ENCODE results near the gene KRT20.

KRT20 gene

DNA sequence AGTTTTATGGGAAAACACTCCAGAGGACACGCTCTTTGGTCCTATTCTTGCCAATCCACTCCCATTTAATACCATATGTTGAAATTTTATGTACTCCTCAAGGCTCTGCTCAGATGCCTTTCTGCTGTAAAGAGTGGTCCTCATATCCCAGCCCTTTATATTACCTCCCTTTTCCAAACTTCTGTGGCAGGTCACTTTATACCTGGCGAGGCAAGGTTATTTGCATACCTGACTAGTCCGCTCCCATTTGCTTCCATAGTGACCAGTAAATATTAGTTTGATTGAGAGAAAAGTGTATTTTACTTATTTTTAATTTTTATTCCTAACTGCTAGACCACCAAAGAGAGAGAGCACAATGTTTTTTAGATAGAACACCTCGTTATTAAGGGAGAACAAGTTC is 35.3 kb downstream of the KRT20 start:
- no peak for DNase-seq

- DNase-seq: no peak
Measured at GRCh38 chr17:40848583-40849235, 36.3 kb downstream of the KRT20 start.

GRCh38 chr17:40846515-40847144 is 38.4 kb downstream of the KRT20 start:
- DNase-seq: no peak

DNA sequence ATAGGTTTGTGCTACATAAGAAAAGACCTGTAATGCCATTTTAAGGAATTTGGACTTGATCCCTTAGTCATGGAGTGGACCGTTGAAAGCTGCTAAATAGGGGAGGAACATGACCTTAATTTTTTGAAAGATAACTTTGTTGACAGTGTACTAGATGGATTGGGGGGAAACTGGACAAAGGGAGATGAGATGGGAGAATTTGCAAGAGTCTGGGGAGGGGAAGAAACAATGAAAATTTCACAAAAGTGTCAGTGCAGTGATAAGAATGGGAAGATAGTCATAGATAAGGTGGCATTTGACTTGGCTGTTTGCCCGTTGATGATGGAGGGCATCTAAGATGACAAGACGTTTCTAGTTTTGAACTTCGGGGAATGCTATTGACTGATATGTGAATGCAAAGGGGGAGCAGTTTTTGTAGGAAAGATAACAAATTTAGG is 40.4 kb downstream of the KRT20 start:
- DNase-seq: no peak

GRCh38 chr17:40843242-40843641 is 41.8 kb downstream of the KRT20 start:
- no peak for DNase-seq

DNA sequence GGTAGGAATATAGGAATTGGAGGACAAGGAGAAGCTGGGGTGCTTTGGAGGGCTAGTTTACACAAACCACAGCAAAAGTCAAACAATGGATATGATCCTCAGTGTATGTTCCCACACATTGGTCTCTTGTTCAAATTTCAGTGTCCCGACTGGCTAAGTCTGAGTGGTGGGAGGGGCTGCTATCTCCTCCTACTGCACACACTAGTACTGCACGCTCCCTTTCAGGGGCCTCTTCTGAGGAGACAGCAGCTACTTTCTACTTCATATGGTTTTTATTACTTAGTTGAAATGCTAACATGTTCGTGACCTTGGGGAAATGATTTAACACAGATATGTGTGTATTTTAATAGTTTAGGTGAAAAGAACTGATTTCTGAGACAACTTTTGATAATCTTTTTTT is 43.8 kb downstream of the KRT20 start:
- no peak for DNase-seq

- DNase-seq: no peak
Measured at GRCh38 chr17:40839194-40839593, 45.8 kb downstream of the KRT20 start.

DNA sequence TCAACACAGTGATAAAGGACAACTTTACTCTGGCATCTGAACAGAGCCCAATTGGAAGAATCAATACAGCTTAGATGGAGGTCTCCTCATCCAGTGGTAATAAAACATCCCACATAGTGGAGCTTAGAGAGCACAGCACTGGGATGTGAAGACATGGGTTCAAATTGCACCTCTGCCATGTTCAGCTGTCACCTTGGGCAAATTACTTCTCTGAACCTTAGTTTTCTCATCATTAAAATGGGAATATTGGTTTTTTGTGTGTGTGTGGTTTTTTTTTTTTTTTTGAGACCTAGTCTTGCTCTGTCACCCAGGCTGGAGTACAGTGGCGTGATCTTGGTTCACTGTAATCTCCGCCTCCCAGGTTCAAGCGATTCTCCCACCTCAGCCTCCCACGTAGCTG is 49.0 kb downstream of the KRT20 start:
- no peak for DNase-seq

- DNase-seq: no peak
Measured at GRCh38 chr17:40833882-40834281, 51.2 kb downstream of the KRT20 start.

DNA sequence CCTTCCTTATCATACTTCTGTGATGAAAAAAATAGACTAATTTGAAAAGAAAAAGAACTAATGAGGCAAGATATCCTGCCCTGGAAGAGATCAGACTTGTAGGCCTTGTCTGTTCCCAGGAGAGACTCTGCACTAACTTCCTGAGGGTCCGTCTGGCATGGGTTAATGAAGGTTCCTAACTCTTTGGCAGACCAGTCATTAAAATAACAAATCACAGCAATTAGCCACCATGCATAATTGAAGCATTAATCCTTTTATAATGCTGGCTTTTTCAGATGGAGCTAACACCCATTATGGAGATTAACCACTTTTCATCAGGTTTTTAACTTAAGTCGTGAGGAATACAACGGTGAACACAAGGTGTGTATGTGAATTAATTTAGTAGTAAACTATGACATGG is 52.2 kb downstream of the KRT20 start:
- DNase-seq: no peak

GRCh38 chr17:40830085-40830776 is 54.8 kb downstream of the KRT20 start:
- no peak for DNase-seq

DNA sequence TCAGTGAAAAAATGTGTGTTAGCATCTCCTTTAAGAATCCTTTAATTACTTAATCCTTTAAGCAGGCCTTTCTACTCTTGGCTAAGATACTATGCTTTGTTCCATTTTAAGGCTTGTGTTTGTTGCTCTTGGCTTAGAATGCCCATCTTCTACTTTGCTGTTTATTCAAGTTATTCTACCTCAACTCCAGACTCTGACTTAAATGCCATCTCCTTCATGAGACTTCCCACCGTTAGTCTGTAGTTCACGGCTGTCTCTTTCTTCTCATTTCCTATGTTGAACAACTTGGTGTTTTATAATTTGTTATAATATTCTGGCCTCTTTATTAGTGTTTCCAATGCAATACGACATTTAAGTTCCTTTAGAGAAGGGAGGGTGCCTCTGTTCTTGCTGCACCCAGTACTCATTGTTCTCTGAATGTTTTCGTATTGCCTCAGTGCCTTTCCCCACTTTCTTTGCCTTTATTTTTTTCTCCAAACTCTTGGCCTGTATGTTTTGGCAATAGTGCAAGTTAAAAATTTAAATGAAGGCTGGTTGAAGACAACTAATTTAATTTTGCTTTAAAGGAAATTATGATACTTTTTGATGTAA is 56.5 kb downstream of the KRT20 start:
- no peak for DNase-seq

DNA sequence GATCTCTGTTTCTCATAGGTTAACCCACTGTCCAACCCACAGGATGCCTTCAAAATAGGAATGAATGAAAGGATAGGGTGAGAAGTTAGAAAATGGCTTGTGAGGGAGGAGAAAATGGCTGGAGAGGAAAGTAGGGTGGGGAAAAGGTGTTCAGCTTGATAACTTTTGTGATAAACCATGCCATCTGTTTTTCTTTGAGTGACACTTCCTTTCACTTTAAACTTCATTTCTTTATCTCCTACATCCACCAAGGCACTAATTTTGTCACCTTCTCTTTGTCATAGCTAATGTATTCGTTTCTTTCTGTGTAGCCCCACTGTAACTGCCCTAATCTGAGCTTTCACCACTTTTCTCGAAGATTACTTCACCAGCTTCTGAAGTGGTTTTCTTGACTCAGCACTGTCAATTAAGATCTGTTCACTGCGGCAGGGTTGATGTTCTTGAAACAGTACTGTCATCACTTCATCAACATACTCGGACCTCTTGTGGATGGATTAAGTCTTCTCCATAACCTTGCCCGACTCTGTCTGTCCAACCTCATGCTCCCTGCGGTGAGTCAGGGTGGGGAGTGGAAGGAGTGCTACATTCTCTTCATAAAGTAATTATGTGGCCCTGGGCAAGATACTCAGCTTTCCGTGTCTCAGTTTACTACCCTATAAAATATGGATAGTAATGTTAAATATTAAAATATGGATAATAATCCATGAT is 57.1 kb downstream of the KRT20 start:
- DNase-seq: no peak
